ENCODE measurements around the gene TTLL8.

Gene TTLL8

GRCh38 chr22:49976439-49977175 lies 81.5 kb downstream of the TTLL8 start:
- DNase-seq = peak; percentile 71 to 77

GRCh38 chr22:49975543-49976389 lies 82.3 kb downstream of the TTLL8 start:
- DNase-seq = peak in 1 of 2 donors; percentile 71

GRCh38 chr22:49973018-49973961 lies 84.8 kb downstream of the TTLL8 start:
- DNase-seq = no peak

GRCh38 chr22:49972163-49973017 lies 85.7 kb downstream of the TTLL8 start:
- DNase-seq = peak; percentile 41 to 44

GRCh38 chr22:49971232-49972162 lies 86.6 kb downstream of the TTLL8 start:
- DNase-seq = peak; percentile 75 to 83

GRCh38 chr22:49970528-49971231 lies 87.4 kb downstream of the TTLL8 start:
- DNase-seq = peak; percentile 97 to 99

GRCh38 chr22:49969751-49970527 lies 88.2 kb downstream of the TTLL8 start:
- no peak for DNase-seq

GRCh38 chr22:49968831-49969661 lies 89.1 kb downstream of the TTLL8 start:
- no peak for DNase-seq
